Fibroblast of the aortic adventitia (primary cell): ENCODE measurements around the gene SYT1. TPM values are rescaled to one million over a fixed set of nuclear protein-coding genes. Genes with fewer than 3 reads are reported as not detected.

Source experiments
- DNase-seq: peaks from one replicate; pipeline ENCODE4 v3.0.0-alpha.2; 2010; ENCODE audit warnings: low read depth
- H3K4me3 ChIP-seq: 2 replicates; pipeline ENCODE4 v1.5.1; 2011; ENCODE audit warnings: low read depth, mild to moderate bottlenecking, control low read depth, low read length, moderate library complexity
- CTCF ChIP-seq: IDR thresholded peaks from 2 replicates; pipeline ENCODE4 v1.5.1; 2011; ENCODE audit warnings: mild to moderate bottlenecking, low read length, control low read depth, inconsistent platforms; ENCODE audit not compliant: insufficient read depth
- total RNA-seq: library from RNA; depleted of rRNA; stranded (reverse); fragments of >200 nt; gene quantifications from 2 replicates; pipeline ENCODE4 v1.2.3, GENCODE V29; 2012; ENCODE audit warnings: low replicate concordance

Gene SYT1
- total RNA-seq, 1 donor, result 43.3 TPM

DNA sequence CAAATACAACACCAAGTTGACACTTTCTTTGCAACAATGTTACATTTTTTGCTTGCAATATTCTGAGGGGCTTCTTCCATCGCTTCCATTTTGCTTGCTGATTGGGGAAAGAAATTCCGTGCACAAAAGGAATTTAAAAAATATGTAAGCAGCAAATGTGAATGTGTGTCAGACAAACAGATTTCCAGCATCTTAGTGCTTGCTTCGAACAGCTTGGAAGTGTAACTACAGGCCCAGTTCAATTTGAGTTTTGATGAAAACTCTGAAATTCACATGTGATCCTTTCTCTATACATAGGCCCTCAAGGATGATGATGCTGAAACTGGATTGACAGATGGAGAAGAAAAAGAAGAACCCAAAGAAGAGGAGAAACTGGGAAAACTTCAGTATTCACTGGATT, 427.1 kb downstream of the SYT1 start:
- TF ChIP-seq CTCF, result no peak
- no peak for DNase-seq
- no peak overlapping the region for H3K4me3 ChIP-seq

GRCh38 chr12:79294590-79294989, 430.0 kb downstream of the SYT1 start:
- H3K4me3 ChIP-seq, result no peak overlapping the region
- no peak for DNase-seq
- no peak for TF ChIP-seq CTCF

- TF ChIP-seq CTCF, result no peak
- no peak for DNase-seq
Observed at GRCh38 chr12:79295572-79295971, 431.0 kb downstream of the SYT1 start.

DNA sequence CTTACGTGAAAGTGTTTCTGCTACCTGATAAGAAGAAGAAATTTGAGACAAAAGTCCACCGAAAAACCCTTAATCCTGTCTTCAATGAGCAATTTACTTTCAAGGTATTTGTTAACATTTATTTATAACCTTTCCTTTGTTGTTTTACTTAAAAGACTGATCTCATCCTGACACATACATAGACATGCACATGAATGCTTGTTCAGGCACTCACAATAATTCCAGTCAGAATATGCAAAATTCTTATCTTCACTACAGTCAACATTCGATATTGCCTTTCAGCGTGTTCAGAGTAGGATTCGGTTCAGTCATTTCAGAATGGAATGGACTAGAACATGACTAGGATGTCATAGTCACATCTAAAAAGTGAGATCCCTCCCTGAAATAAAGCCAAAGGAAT, 431.6 kb downstream of the SYT1 start:
- no peak for DNase-seq
- no peak for TF ChIP-seq CTCF
- no peak overlapping the region for H3K4me3 ChIP-seq

More at GRCh38 chr12:79295572-79295971, 431.0 kb downstream of the SYT1 start:
- no peak overlapping the region for H3K4me3 ChIP-seq

DNA sequence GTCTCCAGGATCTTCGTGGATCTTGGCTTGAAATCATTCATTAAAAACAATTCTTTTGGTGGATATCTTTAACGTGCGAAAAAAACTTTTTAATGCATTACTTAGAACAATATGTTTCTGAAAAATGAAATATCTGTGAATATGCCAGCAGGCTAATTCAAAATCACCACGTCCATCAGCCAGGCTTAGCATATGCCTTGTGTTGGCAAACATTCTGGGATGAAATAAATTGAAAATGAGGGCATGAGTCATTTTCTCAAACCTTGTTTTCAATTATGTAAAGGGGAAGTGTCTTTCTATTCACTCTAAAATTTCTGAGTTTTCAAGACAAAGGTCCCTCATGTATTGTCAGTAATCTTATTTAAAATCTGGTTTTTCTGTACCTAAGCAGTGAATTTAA, 432.3 kb downstream of the SYT1 start:
- no peak for DNase-seq
- no peak overlapping the region for H3K4me3 ChIP-seq
- no peak for TF ChIP-seq CTCF

DNA sequence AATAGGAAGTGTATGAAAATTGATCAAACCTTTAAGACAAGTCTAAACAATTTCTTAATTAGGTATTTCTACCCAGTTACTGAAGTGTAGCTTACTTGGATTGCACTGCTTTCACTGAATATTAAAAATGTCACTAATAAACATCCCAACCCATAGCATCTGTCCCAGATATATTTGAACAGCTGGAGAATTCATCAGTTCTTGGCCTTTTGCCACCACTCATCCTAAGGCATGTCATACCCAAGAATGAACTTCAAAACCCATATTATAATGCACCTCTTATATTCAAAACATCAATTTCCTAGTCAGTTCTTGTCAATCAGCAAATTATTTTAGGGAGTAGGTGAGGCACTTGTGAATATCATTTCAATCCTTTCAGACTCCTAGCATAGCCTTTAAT, 433.9 kb downstream of the SYT1 start:
- no peak for TF ChIP-seq CTCF
- H3K4me3 ChIP-seq, result no peak overlapping the region
- DNase-seq, result no peak

DNA sequence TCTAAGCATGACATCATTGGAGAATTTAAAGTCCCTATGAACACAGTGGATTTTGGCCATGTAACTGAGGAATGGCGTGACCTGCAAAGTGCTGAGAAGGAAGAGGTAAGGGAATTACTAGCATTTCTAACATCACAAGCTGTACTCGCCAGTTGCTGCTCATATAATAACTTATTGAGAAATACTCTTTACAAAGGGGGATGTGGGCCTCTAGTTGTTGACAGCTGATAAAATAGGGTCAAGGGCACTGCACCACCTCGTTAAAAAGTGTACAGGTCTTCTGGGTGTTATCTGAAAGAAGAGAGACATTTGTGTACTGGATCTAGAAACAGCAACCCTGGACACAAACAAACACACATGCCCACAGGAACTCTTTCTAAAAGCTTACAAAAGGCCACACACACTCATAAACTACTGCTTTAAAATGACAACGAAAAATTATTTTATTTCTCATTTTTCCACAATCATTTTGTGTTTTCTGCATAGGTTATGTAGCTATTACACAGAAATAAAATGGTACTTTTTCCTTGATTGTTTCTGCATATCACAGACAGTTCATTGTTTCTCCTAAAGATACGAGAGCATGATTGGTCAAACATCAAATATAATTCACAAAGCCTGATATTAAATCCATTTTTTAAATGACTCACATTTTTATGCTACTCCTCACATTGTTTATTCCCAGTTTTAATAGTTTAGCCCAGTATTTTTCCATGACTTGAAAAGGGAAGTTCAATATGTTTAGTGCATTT, 435.0 kb downstream of the SYT1 start:
- no peak for TF ChIP-seq CTCF
- H3K4me3 ChIP-seq, result no peak overlapping the region
- no peak for DNase-seq
